Gastroesophageal sphincter (tissue), 3 donors: ENCODE results near the gene TRAPPC11.

Source experiments
- CTCF ChIP-seq, 4 experiments: fragments of 200-600 bp in 2 of 4; fragments of 450-650 bp in 2 of 4; sonication (generic) in 1 of 4; IDR thresholded peaks; one replicate each; pipeline ENCODE4 v1.5.1; 2017 to 2019; ENCODE audit warnings: antibody characterized with exemption in 4 of 4, mild to moderate bottlenecking in 2 of 4, moderate library complexity in 2 of 4
- POLR2A ChIP-seq, 2 donors: fragments of 450-650 bp; IDR thresholded peaks; one replicate each; pipeline ENCODE4 v1.6.1; 2017; ENCODE audit warnings: antibody characterized with exemption in 2 of 2, mild to moderate bottlenecking in 2 of 2, moderate library complexity in 1 of 2
- POLR2AphosphoS5 ChIP-seq: sonication (generic); formaldehyde crosslinking; IDR thresholded peaks from one replicate; pipeline ENCODE4 v1.6.1; 2017; ENCODE audit warnings: antibody characterized with exemption

GRCh38 chr4:183658362-183659028 is 598 bp upstream of the TRAPPC11 start:
- TF ChIP-seq CTCF (IDR thresholded peaks at IDR 0.05) = no peak
- no peak for TF ChIP-seq POLR2A (IDR thresholded peaks at IDR 0.05)
- no peak for TF ChIP-seq POLR2AphosphoS5
